ENCODE results near the gene RHEX.

The RHEX gene

DNA sequence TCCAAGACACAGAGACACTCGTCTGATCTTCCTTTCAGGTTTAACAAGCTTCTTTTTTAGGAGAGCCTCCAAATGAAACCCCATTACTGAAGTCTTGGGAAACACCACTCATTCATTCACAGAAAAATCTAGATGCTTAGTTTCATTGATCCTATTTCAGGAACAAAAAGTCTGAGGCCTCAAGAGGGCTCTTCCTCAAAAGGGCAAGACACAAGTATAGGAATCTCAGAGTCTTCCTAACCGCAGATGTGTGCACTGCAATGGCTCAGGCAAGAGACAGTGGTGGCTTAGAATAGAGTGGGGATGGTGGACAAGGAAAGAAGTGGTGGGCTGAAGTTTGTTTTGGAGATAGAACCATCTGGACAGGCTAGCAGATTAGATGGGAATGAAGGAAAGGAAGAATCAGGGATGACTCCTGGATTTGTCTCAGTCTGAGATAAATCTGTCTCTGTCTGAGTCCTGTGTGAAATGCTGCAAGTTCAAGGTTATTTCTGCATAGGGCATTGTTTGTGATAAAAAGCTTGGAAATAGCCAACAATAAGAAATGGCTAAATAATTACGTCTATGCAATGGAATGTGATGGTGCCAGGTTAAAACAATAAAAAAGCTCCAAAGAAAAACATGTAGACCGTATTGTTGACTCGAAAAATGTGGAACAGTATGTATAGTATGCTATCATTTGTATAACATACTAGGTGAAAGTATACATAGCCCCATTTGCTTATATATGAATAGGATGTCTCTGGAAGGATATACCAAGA lies 20.4 kb upstream of the RHEX start:
- H3K4me3 ChIP-seq (replicated peaks; ENCODE audit: low read depth, low read length) = no peak overlapping the region

GRCh38 chr1:206035027-206035426 lies 17.9 kb upstream of the RHEX start:
- no peak for DNase-seq (ENCODE audit: extremely low read depth, insufficient read length)
- TF ChIP-seq CTCF (IDR thresholded peaks at IDR 0.05; ENCODE audit: insufficient read depth, low read length, poor library complexity, severe bottlenecking) = no peak
- H3K27me3 ChIP-seq (replicated peaks; ENCODE audit: control insufficient read depth, insufficient read depth, low read length) = no peaks in the 10 kb centered on the region
- H3K4me3 ChIP-seq (replicated peaks; ENCODE audit: low read depth, low read length) = peak overlapping the region; percentile 52
- H3K36me3 ChIP-seq (ENCODE audit: control insufficient read depth, insufficient read depth, low read length) = no peaks in the 10 kb centered on the region

More for the DNA sequence above, 20.4 kb upstream of the RHEX start:
- TF ChIP-seq CTCF (IDR thresholded peaks at IDR 0.05; ENCODE audit: insufficient read depth, low read length, poor library complexity, severe bottlenecking) = no peak
- no peak for DNase-seq (ENCODE audit: extremely low read depth, insufficient read length)
- H3K36me3 ChIP-seq (ENCODE audit: control insufficient read depth, insufficient read depth, low read length) = no peaks in the 10 kb centered on the region
- H3K27me3 ChIP-seq (replicated peaks; ENCODE audit: control insufficient read depth, insufficient read depth, low read length) = no peaks in the 10 kb centered on the region; the same call in 1 of the 2 replicates

DNA sequence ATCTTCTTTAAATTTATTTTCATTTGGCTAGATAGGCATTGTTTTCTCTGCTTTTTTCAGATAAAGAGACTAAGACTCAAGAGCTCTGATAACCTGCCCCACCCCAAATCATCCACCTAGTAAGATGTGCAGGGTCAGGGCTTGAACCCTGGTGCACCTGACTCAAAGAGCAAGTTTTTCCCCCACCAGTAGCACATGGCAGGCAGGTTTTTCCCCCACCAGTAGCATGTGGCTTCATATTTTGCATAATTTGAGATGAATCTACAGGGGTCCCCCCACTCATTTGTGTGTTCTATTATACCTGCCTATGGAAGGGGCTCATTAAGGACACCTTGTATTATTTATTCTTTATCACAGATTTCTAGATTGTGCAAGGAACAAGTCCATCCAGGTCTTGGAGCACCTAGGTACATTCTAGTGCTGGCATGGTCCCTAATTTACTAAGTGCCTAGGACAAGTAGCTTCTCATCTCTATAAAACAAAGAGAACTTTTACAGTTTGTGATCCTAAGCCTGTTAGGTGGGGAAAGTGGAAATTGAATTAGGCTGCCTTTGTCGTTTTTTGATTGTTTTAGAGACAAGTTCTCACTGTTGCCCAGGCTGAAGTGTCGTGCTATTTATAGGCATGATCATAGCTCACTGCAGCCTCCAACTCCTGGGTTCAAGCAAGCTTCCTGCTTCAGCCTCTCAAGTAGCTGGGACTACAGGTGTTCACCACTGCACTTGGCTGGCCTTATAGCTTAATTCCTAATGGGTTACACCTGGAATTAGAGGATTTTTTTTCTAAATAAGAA lies 16.1 kb upstream of the RHEX start:
- H3K4me3 ChIP-seq (replicated peaks; ENCODE audit: low read depth, low read length) = no peak overlapping the region
- no peaks in the 10 kb centered on the region for H3K27me3 ChIP-seq (replicated peaks; ENCODE audit: control insufficient read depth, insufficient read depth, low read length)
- no peaks in the 10 kb centered on the region for H3K36me3 ChIP-seq (ENCODE audit: control insufficient read depth, insufficient read depth, low read length)
- TF ChIP-seq CTCF (IDR thresholded peaks at IDR 0.05; ENCODE audit: insufficient read depth, low read length, poor library complexity, severe bottlenecking) = no peak
- no peak for DNase-seq (ENCODE audit: extremely low read depth, insufficient read length)

DNA sequence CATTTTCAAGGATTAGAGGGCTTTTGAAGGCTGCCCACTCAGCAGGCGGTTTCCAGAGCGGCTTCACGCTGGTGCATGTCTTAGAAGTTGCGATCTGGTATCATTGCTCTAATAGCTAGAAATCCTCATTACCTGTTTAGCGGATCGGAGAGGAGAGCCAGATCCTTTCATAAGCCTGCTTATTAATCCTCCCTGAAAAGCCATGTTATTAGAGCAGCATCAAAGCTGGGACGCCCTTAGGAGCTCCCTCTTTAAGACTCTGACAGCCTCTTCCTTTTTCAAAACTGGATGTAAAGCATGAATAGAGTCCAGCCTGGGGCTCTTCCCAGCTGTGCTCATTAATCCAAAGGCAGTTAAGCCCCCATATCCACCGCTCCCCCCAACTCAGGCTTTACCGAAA lies 15.4 kb upstream of the RHEX start:
- Histone ChIP-seq H3K27me3 (replicated peaks; ENCODE audit: control insufficient read depth, insufficient read depth, low read length) (no peaks in the 10 kb centered on the region), H3K36me3 (ENCODE audit: control insufficient read depth, insufficient read depth, low read length) (no peaks in the 10 kb centered on the region), H3K4me3 (replicated peaks; ENCODE audit: low read depth, low read length) (no peak overlapping the region)
- no peak for DNase-seq (ENCODE audit: extremely low read depth, insufficient read length)
- no peak for TF ChIP-seq CTCF (IDR thresholded peaks at IDR 0.05; ENCODE audit: insufficient read depth, low read length, poor library complexity, severe bottlenecking)

- H3K27me3 ChIP-seq (replicated peaks; ENCODE audit: control insufficient read depth, insufficient read depth, low read length) = no peaks in the 10 kb centered on the region
- no peak overlapping the region for H3K4me3 ChIP-seq (replicated peaks; ENCODE audit: low read depth, low read length)
- no peak for DNase-seq (ENCODE audit: extremely low read depth, insufficient read length)
- H3K36me3 ChIP-seq (ENCODE audit: control insufficient read depth, insufficient read depth, low read length) = no peaks in the 10 kb centered on the region
- TF ChIP-seq CTCF (IDR thresholded peaks at IDR 0.05; ENCODE audit: insufficient read depth, low read length, poor library complexity, severe bottlenecking) = no peak
These were observed 13.7 kb upstream of the RHEX start for GRCh38 chr1:206039046-206039973.
